Renal cortical epithelial cell (primary cell): ENCODE measurements around the gene KRT37. TPM values are rescaled to one million over a fixed set of nuclear protein-coding genes. Genes with fewer than 3 reads are reported as not detected.
"Not testable (repeated sequence)": the region's sequence is repeated elsewhere in the genome, so short reads cannot be mapped to it uniquely, and the experiment has no call there.

Experiments
- DNase-seq: peaks from one replicate; pipeline ENCODE4 v3.0.0-alpha.2; 2011; ENCODE audit warnings: low read depth
- total RNA-seq: library from RNA; depleted of rRNA; stranded (reverse); fragments of >200 nt; gene quantifications from 2 replicates; pipeline ENCODE4 v1.2.3, GENCODE V29; 2014

Gene KRT37
- total RNA-seq, 1 donor from 2014 or later: not detected

DNA sequence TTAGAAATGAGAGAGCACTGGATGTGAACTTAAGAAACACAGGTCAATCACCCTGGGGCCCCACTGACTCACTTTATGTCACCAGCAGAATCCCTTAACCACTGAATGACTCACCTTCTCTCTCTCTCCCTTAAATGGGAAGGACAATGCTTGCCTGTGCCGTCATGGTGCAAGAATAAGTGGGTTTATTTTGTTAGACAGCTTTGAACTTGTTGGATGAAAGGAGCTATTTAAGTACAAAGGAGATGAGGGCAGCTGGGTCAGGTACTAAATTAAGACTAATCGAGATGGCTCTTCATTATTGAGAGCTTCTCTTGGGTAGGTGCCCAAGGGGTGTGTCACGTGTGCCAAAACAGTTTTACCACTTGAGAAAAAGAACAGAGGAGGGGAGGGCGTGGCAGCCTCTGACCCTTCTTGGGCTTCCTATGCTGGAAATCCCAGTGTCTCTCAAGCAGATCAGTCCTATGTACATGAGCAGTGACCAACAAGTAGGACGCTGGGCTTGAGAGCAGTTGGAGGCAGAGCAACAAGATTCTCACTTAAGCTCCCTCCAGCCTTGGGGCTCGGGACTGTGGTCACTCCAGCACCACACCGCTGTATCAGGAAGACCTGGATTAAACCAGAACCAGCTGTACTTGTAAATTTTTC, 20.2 kb downstream of the KRT37 start:
- peak; percentile 100 for DNase-seq

DNA sequence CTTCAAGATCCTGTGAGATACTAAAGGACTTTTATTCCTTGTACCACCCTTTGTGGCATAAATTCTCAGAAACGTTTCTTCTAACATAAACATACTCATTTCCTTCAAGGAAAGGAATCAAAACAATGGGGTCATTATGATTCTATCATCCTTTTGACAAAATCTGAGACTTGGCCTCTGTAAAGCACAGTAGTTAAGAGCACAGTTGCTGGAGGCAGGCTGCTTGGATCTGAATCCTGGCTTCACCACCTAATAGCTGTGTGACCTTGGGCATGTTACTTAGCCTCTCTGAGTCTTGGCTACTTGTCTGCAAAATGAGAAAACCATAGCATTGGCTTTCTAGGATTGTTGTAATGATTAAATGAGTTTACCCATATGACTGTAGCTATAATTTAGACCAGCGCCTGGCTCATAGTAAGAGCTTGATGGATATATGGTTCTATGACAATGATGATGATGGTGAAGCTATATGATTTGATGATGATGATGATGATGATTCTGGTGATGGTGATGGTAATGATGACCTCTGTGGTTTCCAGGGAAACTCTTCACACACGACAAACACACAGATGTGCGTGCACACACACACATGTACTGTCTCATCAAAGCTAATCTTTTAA, 20.9 kb downstream of the KRT37 start:
- DNase-seq: no peak

DNA sequence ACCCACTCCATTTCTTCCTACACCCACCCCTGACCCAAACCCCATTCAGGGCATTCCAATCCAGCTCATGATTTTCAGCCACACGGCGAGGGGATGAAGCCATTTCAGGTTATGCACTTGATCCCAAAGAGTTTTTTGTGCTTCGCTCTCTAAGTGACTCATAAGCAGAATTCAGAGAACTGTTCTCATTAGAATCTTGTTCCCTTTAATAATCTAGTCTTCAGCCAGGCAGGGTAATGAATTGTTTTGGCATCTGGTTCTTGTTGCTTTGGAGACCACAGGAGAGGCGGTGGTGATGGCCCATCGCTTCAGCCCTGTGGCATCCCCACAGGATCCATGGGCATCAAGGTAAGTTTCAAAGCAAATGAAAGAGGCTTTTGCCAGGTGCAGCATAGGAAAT, 22.2 kb downstream of the KRT37 start:
- peak; percentile 63 for DNase-seq

DNA sequence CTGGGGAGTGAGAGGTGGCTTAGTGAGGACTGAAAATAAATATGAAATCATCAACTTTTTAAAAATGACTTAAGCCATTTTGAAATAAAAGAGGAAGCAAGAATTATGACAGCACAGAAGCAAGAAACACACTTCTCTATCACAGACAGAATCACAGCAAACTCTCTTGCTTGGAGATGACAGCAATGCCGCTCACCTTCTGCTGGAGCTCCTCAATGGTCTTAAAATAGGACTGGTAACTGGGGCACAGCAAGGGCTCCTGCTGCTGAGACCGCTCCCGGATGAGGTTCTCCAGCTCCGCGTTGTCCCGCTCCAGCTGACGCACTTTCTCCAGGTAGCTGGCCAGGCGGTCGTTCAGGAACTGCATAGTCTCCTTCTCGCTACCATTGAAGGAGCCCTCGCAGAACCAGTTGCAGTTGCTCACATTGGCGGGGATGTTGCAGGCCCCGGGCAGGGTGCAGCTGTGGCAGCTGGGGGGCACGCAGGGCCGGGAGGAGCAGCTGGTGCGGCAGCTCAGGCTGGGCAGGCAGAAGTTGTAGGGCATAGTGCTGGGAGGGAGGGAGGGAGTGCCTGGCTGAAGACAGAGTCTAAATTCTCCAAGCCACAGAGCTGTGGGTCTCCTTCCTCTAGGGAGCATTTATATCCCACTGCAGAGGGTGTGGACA, 27.3 kb downstream of the KRT37 start, which contains the start of gene KRT31:
TSS of gene KRT31 (minus strand) at position 613 of the 665 bp plus-strand sequence. CDS start at position 544, 69 bp downstream.
- DNase-seq: no peak

DNA sequence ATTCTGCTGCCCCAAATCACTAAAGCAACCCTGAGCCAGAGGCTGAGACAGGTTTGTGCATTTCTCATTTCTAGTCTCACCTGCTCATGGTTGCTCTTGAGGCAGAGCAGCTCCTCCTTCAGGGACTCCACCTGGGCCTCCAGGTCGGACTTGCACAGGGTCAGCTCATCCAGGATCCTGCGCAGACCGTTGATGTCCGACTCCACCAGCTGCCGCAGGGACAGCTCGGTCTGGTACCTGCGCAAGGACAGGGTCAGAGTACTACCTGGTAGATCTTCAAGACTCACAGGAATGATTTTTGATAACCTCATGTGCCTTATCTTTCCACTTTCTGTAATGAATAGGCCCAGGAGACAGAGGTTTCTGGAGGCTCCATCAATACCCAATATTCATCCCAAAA, 28.0 kb downstream of the KRT37 start:
- DNase-seq: no peak

DNA sequence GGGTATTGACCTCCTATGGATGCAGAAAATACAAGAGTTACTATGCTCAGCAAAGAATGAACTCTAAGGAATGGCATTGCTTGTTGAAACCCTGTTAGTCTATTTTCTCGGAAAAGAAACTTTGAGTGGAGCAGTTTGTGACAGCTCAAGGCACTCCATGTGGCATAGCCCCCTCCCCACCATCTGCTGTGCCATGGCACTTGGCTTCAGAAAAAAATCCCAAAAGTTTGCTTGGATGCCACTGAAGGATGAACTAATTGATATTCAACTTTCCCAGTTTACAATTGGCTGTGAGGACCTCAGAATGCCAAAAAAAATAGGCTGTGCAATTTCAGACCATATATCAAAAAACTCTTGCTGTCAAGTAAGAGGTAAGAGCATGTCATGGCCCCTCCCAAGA, 28.8 kb downstream of the KRT37 start:
- DNase-seq: no peak

DNA sequence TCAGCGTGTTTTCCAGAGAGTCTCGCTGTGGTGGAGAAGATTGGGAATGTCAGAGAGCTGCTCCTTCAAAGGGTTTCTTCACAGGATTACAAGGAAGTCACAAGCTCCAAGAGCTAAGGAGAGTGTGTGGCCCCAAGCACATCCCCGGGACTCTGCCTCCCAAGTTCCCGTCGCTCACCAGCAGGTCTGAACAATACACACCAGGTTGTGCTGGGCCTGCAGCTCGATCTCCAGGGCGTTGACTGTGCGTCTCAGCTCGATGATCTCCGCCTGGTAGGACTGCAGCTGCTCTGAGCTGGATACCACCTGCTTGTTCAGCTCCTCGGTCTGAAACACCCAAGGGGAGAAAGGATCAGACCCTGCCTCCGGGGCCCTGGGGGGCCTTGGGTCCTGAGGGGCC, 29.3 kb downstream of the KRT37 start:
- DNase-seq: not testable (repeated sequence)

DNA sequence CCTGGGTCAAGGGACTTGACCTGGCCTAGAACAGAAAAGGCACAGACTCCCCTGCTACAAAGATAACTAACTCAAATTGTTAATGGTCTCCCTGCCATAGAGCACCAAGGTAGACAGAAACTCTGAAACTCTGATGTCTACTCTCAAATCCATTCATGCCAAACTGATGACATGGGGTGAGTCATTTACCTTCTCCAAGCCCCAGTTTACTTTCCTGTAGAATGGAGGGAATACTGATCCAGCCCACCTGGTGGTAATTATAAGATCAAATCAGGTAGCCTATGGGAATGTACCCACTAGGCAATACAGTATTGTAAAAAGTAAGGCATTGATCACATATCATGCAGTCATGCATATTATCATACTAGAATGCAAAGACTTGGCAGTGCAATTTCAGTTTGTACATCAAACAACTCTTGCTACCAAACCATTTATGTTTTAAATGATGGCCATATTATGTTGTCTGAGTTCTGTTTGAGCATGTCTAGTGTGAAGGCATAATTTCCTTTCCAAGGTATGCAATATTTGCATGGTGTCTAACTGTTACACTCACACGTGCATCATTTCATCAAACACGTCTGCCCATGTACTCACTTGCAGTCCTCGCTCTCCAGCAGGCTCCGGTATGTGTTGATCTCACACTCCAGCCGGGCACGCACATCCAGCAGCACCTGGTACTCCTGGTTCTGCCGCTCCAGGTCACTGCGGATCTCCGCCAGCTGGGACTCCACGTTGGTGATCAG, 30.0 kb downstream of the KRT37 start:
- DNase-seq: peak; percentile 25

DNA sequence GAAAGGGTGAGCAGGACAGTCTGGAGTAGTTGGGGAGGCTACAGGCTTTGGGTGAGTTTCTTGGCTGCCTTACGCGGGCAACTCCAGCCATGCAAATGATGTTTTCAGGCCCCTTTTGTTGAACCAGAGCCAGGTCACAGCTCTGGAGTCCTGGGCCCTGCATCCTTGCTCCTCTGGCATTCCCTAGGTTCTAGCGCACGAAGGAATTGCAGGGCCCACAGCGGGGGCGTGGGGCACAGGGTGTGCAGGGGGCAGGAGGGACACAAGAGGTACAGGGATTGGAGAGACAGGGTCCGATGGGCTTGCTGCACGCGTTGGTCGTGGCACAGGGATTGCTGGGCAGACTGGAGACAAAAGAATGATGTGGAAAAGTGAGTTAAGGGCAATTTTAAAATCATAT, 30.6 kb downstream of the KRT37 start:
- no peak for DNase-seq

DNA sequence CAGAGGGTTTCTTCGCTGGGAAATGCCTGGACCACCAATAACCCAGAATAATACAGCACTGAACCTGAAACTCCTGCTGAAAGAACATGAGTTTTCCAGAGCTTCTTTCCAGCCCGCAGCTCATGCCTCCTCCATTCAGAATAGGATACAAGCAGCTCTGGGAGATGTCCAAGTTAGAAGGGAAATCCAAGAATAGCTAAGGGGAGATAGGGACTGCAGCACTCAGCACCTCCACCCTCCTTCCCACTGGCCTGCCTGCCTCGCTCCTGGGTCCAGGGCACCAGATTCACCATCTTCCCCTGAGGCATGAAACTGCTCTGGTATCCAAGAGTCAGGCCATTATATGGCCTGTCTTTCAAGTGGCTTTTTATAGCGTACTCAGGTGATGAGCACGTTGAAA, 31.1 kb downstream of the KRT37 start:
- no peak for DNase-seq

DNA sequence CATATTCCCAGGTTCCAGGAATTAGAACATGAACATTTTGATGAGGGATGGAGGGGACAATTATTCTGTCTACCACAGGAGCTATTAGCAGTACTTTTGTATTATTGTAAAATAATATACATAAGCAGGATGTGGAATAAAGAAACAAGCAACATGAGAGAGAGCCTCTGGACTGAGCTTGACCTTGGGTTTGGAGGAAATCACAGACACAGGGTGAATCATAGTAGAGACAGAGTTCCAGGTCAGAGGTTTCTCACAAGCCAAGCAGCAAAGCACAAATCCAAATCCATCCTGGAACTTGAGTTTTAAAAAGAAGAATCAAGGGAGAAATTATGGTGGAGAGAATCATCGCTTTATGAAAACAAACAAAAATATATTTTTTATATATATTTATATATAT, 32.1 kb downstream of the KRT37 start:
- peak; percentile 68 for DNase-seq

DNA sequence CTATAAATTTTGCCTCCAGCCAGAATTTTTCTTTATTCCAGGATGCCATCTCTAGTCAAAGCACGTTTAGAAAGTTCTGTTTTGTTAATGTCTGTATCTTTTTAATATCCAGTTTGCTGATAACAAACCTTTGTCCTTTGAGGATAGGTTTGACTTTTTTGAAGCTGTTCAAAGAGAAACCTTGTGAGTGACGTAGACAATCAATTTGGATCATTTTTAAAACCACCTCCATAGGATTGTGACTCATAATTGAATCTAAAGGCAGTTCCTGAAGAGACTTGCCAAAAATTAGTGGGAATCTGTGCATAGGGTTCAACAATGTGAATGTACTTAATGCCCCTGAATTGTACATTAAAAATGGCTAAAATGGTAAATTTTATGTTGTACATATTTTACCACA, 32.9 kb downstream of the KRT37 start:
- DNase-seq: no peak

DNA sequence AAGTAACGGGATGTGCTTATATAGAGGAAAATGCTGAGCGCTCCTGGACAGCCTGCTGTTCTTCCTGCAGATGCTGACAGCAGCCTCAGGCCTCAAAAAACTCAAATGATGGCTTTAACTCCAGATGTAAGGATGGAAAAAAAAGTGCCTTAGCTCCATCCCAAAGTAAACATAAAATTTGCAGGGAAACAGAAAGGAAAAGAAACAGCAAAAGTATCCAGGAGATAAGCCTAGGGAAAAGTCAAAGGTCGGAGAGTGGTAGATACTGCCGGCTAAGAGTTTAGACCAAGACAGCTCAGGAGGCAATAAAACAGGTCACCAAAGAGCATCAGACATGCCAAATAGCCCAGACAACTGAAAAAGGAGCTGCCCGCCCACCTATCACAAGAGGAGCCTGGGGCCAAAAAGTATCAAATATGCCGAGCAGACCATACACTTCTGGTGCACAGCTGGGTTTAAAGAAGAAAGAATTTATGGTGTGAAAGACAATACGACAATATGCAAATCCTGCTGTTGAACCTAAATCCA, 33.9 kb downstream of the KRT37 start:
- no peak for DNase-seq

DNA sequence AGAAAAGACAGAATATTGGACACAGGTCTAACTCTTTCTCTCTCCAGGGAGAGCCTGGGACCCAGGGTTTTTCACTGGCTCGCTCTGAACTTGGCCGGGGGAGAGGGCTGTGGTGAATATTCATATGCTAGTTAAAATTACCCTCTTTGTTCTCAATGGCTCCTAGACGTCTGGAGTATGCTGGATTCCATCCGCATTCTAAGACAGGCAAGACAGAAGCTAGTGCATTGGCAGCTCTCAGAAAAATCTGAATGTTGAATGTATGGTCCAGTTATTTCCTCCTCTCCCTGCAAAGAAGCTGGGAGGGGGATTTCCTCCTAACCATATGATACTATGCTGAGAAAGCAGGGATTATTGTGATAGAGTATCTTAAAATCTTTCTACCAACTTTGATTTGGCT, 36.7 kb downstream of the KRT37 start:
- no peak for DNase-seq

DNA sequence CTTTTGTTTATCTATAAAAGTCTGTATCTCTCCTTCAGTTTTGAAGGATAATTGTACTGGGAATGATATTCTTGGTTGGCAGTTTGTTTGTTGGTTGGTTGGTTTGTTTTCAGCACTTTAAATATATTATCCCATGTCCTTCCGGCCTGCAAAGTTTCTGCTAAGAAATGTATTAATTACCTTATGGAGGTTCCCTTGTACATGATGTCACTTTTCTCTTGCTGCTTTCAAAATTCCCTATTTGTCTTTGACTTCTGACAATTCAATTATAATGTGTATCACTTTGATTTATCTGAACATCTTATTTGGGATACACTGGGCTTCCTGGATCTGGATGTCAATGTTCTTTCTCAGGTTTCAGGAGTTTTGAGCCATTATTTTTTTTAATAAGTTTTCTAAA, 38.2 kb downstream of the KRT37 start:
- DNase-seq: no peak

DNA sequence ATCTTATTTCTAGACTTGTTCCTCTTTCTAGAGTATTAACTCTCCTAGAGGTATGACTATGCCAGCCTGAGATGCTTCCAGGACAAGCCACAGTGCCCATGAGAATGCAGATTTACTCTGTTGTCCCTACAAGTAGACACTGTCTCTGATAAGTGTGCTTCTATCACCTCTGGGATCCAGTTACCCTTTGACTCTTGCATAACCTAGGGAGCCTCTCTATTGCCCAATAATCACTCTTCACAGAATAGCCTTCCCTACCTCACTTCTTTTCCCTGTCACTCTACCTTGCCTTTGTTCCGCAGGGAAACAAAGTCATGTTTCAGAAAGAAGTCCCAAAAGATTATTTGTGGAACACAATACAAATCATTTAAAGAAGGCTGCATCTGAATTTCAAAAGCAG, 40.7 kb downstream of the KRT37 start:
- DNase-seq: no peak

DNA sequence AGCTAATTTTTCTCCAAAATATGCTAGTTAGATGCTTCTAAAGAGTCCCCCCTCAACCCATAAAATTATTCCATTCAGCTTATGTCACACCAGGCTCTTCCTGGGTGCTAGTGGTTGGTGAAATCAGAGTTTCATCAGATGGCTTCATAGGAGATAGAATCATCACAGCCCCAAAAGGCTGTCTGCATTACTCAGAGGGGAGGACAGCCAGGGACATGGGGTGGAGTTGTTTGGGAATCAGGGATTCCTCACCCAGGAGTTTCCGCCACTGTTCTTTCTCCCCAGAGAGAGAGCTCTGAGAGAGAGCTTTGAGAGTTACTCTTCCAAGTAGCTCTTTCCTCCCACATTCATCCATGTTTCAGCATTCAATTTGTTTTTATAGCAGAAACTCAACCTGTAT, 42.0 kb downstream of the KRT37 start:
- no peak for DNase-seq

DNA sequence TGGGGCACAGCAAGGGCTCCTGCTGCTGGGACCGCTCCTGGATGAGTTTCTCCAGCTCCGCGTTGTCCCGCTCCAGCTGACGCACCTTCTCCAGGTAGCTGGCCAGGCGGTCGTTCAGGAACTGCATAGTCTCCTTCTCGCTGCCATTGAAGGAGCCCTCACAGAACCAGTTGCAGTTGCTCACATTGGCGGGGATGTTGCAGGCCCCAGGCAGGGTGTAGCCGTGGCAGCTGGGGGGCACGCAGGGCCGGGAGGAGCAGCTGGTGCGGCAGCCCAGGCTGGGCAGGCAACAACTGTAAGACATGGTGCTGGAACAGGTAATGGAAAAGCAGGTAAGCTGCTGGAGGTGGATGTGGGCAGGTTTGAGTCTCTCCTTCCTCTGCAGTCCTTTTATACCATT, 42.4 kb downstream of the KRT37 start, which contains the start of gene KRT34:
TSS of gene KRT34 (minus strand) at position 364 of the 400 bp plus-strand sequence. CDS start at position 304, 60 bp downstream.
- DNase-seq: not testable (repeated sequence)

DNA sequence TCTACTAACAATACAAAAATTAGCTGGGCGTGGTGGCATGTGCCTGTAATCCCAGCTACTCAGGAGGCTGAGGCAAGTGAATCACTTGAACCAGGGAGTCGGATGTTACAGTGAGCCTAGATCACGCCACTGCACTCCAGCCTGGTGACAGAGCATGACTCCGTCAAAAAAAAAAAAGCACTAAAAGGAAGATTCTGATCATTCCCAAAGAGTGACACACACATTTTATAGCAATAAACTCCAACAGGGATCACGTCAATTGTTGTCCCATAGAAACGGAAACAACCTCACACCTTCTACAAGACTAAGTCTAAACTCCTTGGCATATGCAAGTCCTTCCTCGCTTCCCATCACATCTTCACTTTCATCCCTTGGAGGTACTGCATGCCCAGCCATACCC, 44.3 kb downstream of the KRT37 start:
- DNase-seq: peak; percentile 79

DNA sequence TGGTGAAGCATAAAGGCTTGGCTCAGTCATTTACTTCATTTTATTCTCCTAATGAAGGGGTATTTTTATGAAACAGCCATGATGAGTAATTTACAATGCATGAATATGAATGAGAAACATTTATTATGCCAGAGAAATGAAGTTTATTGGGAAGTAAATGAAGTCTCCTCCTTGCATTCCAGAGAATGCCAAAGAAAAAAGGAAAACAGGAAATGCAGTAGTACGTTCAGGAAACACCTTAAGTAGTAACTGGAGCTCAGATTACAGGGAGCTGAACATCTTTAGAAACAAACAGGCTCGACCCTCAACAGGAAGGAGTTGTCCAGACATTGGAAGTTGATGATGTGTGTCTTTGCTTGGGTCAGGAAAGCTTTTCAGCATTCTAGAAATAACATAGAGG, 46.8 kb downstream of the KRT37 start:
- peak; percentile 41 for DNase-seq
